CD4-positive, alpha-beta T cell treated with Interleukin-6 for 4 hours (primary cell): ENCODE measurements around the gene SBNO2.
"Not testable (repeated sequence)": the region's sequence is repeated elsewhere in the genome, so short reads cannot be mapped to it uniquely, and the experiment has no call there.

Experiments
- DNase-seq: peaks from one replicate; pipeline ENCODE4 v3.0.0-alpha.2; 2020; ENCODE audit warnings: mixed read lengths

SBNO2 gene

GRCh38 chr19:1132552-1133383 is 41.3 kb downstream of the SBNO2 start:
- DNase-seq: peak; percentile 30

- DNase-seq: peak; percentile 95
Measured at GRCh38 chr19:1131718-1132551, 42.1 kb downstream of the SBNO2 start.

GRCh38 chr19:1130771-1131717 is 43.0 kb downstream of the SBNO2 start:
- peak; percentile 81 for DNase-seq

- no peak for DNase-seq
Measured at GRCh38 chr19:1129535-1129934, 44.5 kb downstream of the SBNO2 start.

GRCh38 chr19:1129084-1129483 is 45.0 kb downstream of the SBNO2 start:
- not testable (repeated sequence) for DNase-seq

GRCh38 chr19:1128106-1128505 is 46.0 kb downstream of the SBNO2 start:
- no peak for DNase-seq

- DNase-seq: no peak
Measured at GRCh38 chr19:1126984-1127760, 46.9 kb downstream of the SBNO2 start.

- no peak for DNase-seq
Measured at GRCh38 chr19:1125601-1126467, 48.2 kb downstream of the SBNO2 start.

GRCh38 chr19:1123885-1124677 is 50.0 kb downstream of the SBNO2 start:
- DNase-seq: no peak

- no peak for DNase-seq
Measured at GRCh38 chr19:1123381-1123780, 50.7 kb downstream of the SBNO2 start.

GRCh38 chr19:1122972-1123363 is 51.1 kb downstream of the SBNO2 start:
- DNase-seq: peak; percentile 33

- no peak for DNase-seq
Measured at GRCh38 chr19:1122021-1122971, 51.8 kb downstream of the SBNO2 start.

- DNase-seq: no peak
Measured at GRCh38 chr19:1121395-1121794, 52.7 kb downstream of the SBNO2 start.

- no peak for DNase-seq
Measured at GRCh38 chr19:1119475-1120217, 54.4 kb downstream of the SBNO2 start.

GRCh38 chr19:1118999-1119398 is 55.1 kb downstream of the SBNO2 start:
- DNase-seq: no peak

- no peak for DNase-seq
Measured at GRCh38 chr19:1117654-1118053, 56.4 kb downstream of the SBNO2 start.

- no peak for DNase-seq
Measured at GRCh38 chr19:1116726-1117581, 57.1 kb downstream of the SBNO2 start.
